Measurements from ENCODE around the gene DHX36. TPM values are rescaled to one million over a fixed set of nuclear protein-coding genes. Genes with fewer than 3 reads are reported as not detected.

DHX36 gene
- polyA plus RNA-seq, 5 donors = 58.4 to 87.8 (median 80.7) TPM

DNA sequence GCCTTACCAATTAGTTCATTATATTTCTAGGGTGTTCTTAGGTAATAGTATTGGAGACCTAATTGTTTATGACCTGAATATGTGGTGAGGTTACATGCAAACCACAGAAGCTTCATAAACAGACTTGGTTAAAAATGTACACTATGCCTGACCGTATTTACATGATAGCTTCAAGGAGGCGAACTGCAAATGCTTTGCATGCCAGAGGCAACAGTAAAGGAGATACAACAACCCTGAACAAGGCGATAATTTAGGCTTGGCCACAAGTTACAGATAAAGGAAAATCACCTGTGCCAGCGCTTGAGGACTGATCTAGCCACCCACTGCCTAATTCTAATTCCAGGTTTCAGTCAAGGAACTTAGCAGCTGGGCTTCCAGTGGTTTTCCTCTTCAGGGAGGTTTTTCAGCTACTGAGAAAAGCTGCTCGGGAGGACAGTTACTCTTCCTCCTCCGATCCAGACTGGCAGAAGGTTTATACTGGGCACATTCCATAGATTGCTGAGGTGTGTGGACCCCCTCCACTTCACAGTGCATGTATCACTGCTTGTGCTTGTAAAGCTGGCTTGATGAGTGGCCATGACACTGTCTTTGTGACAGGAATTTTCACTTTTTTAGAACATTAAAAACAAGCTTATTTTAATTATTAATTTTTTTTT lies 95.6 kb downstream of the DHX36 start:
- DNase-seq = no peak

DNA sequence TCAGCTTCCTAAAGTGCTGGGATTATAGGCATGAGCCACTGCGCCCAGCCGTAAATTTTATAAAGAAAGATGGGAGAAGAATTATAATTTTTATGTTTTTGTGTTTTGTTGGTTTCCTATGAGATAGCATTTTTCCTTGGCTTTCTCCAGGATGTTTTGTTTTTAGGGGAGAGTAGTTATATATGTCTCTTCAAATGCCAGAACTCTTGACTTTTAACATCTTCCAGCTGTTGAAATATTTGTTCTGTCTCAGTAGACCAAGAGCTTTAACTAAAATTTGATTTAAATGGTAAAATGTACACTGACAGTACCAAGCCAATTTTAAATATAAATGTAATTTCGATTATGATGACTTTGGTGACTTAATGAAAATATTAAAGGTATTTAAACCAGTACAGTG lies 96.8 kb downstream of the DHX36 start:
- DNase-seq = peak; percentile 12 to 25

DNA sequence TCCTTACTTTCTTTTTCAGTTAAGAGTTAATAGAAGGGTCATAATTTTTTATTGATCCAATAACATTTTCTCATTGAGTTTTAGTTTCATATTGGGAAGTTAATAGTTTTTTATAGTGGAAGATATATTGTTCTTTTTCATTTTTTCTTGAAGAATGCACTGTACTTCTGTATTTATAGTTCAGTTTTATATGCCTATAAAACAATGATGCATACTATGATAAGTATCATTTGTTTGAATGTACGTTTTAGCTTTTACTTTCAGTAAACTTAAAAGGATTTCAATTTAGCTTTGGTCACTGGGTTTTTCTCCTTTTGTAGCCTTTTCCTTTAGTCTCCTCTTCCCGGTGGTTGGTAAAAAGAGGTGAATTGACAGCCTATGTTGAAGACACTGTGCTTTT lies 98.8 kb downstream of the DHX36 start:
- no peak for DNase-seq

DNA sequence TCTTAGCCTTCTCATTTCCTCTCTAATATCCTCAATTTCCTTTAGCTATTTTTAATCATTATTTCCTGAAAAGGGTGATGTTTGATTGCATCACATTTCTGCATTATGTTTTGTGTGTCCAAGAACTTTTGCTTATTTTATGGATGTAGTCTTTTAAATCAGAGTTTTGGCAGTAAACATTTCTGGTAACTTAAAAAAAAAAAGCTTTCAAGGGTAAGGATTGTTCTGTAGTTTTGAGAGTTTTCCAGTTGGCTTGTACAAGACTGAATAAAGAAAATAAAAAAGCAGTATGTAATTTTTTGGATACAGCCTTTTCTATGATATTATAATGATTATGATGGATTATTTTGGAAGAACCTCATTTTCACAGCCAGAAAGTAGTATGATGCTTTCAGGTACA lies 99.4 kb downstream of the DHX36 start:
- peak; percentile 23 to 34 for DNase-seq

DNA sequence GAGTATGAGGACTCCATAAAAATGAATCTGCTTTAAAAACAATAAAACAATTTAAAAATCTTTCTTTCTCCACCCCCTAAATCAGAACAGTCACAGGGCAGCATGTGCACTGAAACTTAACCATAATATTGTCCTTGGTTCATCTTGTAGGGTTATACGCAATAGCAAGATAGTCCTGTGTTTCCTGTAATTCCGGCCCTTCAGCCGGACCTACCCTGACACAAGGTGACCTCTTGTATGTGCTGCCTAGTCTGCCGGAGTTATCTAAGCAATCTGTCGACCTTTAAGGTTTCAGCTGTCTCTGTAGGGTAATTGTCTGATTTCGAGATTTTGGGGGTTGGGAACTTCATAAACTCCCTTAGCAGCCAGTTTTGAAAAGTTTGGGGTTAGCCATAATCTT lies 99.9 kb downstream of the DHX36 start:
- DNase-seq = peak; percentile 5 to 6

DNA sequence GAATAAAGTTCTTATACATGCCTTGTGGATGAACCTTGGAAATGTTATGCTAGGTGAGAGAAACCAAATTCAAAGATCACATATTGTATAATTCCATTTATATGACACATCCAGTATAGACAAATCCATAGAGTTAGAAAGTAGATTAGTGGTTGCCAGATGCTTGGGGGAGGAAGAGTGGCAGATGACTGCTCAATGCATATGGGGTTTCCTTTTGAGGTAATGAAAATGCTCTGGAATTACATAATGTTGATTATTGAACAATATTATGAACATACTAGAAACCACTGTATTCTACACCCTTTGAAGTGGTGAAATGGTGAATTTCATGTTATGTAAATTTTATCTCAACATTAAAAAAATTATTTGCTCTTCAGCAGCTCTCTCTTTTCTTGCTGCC lies 100.8 kb downstream of the DHX36 start:
- no peak for DNase-seq

Other genes starting within 250 kb of the DHX36 start
- 10 to 100 TPM; 23.6 to 29.7 (median 27.0) TPM for gene ARHGEF26, start 203.1 kb downstream of the DHX36 start, polyA plus RNA-seq (ENCODE audit: insufficient read depth in 1 of 5, insufficient read length in 5 of 5, low replicate concordance in 1 of 5)
- gene GPR149, start 105.7 kb upstream of the DHX36 start, polyA plus RNA-seq (ENCODE audit: insufficient read depth in 1 of 5, insufficient read length in 5 of 5, low replicate concordance in 1 of 5) = not detected

Measured in right lung (tissue), 5 donors.